ENCODE results near the gene IGLL1. TPM values are rescaled to one million over a fixed set of nuclear protein-coding genes. Genes with fewer than 3 reads are reported as not detected.

IGLL1 gene
- total RNA-seq, 1 experiment from 2014 or later, result not detected

GRCh38 chr22:23530106-23530505 lies 50.0 kb downstream of the IGLL1 start:
- intact Hi-C loops (cut with micrococcal nuclease; ENCODE audit: unreplicated experiment), result no loop called here
- peaks cover 25% of the 10 kb centered on the region for H3K4me1 Mint-ChIP-seq (ENCODE audit: low read depth, unreplicated experiment)
- H3K27me3 Mint-ChIP-seq (ENCODE audit: insufficient read depth, unreplicated experiment), result no peaks in the 10 kb centered on the region

GRCh38 chr22:23529166-23530103 lies 50.7 kb downstream of the IGLL1 start:
- intact Hi-C loops (cut with micrococcal nuclease; ENCODE audit: unreplicated experiment), result no loop called here
- peaks cover 22% of the 10 kb centered on the region for H3K4me1 Mint-ChIP-seq (ENCODE audit: low read depth, unreplicated experiment)
- CTCF ChIA-PET, result no interaction called here

More at GRCh38 chr22:23530106-23530505, 50.0 kb downstream of the IGLL1 start:
- ChIA-PET CTCF (no interaction called here), POLR2A (no interaction called here)
- Histone ChIP-seq H3K4me3 (ENCODE audit: low read depth, low read length) (no peak overlapping the region), H3K27me3 (replicated peaks; ENCODE audit: control insufficient read depth, insufficient read depth, low read length) (no peaks in the 10 kb centered on the region), H3K4me1 (peaks cover 34% of the 10 kb centered on the region), H3K36me3 (ENCODE audit: control insufficient read depth, insufficient read depth, low read length) (no peaks in the 10 kb centered on the region), H3K9me3 (no peaks in the 10 kb centered on the region)
- Mint-ChIP-seq H3K4me3 (ENCODE audit: unreplicated experiment) (no peak overlapping the region), H3K36me3 (ENCODE audit: insufficient read depth, unreplicated experiment) (no peaks in the 10 kb centered on the region), H3K27ac (ENCODE audit: unreplicated experiment) (no peak overlapping the region), H3K9me3 (ENCODE audit: unreplicated experiment) (no peaks in the 10 kb centered on the region)
- no peak for DNase-seq
- BruUV-seq (replicated peaks), result no TSS peak
- TF ChIP-seq, protein P1, sequence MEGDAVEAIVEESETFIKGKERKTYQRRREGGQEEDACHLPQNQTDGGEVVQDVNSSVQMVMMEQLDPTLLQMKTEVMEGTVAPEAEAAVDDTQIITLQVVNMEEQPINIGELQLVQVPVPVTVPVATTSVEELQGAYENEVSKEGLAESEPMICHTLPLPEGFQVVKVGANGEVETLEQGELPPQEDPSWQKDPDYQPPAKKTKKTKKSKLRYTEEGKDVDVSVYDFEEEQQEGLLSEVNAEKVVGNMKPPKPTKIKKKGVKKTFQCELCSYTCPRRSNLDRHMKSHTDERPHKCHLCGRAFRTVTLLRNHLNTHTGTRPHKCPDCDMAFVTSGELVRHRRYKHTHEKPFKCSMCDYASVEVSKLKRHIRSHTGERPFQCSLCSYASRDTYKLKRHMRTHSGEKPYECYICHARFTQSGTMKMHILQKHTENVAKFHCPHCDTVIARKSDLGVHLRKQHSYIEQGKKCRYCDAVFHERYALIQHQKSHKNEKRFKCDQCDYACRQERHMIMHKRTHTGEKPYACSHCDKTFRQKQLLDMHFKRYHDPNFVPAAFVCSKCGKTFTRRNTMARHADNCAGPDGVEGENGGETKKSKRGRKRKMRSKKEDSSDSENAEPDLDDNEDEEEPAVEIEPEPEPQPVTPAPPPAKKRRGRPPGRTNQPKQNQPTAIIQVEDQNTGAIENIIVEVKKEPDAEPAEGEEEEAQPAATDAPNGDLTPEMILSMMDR (IDR thresholded peaks at IDR 0.05; ENCODE audit: insufficient read depth in 1 of 2, low read depth in 1 of 2, low read length in 1 of 2, severe bottlenecking in 1 of 2, unreplicated experiment in 1 of 2), result no peak

DNA sequence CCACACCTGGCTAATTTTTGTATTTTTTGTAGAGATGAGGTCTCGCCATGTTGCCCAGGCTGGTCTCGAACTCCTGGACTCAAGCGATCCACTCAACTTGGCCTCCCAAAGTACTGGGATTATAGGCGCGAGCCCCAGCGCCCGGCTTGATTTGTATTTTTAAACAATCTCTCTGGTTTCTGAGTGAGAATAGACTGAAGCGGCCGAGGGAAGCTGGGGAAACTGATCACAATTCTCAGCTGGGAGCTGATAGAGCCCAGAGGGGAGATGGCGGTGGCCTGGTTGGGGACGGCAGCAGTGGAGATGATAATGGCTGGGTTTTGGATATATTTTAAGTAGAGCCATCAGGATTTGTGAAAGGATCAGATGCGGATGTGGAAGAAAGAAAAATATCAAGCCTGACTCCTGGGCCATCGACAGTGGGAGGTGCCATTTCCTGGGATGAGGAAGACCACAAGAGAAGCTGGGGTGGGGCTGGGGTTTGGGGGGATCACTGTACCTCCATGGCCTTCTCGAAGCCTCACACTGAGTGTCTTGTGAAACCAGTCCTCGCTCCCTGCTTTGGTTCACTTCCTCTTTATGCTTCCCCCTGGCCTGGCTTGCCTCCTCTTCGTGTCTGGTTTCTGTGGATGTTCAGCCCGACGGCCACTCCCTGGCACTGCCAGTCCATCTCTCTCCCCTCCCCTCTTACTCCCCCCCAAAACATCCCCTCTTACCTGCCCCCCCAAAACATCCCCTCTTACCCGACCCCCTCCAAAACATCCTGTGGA lies 51.9 kb downstream of the IGLL1 start:
- Histone ChIP-seq H3K27me3 (replicated peaks; ENCODE audit: control insufficient read depth, insufficient read depth, low read length) (no peaks in the 10 kb centered on the region), H3K9me3 (no peaks in the 10 kb centered on the region), H3K4me1 (peaks cover 19% of the 10 kb centered on the region; the same call in 1 of the 2 replicates), H3K36me3 (ENCODE audit: control insufficient read depth, insufficient read depth, low read length) (no peaks in the 10 kb centered on the region), H3K4me3 (ENCODE audit: low read depth, low read length) (no peak overlapping the region)
- BruUV-seq (replicated peaks), result no TSS peak
- intact Hi-C loops (cut with micrococcal nuclease; ENCODE audit: unreplicated experiment), result no loop called here
- H3K27ac Mint-ChIP-seq (ENCODE audit: unreplicated experiment), result peak overlapping the region; percentile 71
- no peaks in the 10 kb centered on the region for H3K27me3 Mint-ChIP-seq (ENCODE audit: insufficient read depth, unreplicated experiment)
- POLR2A ChIA-PET, result no interaction called here
- TF ChIP-seq, protein P1 (IDR thresholded peaks at IDR 0.05; ENCODE audit: insufficient read depth in 1 of 2, low read depth in 1 of 2, low read length in 1 of 2, severe bottlenecking in 1 of 2, unreplicated experiment in 1 of 2), result no peak
- H3K36me3 Mint-ChIP-seq (ENCODE audit: insufficient read depth, unreplicated experiment), result no peaks in the 10 kb centered on the region
- H3K4me1 Mint-ChIP-seq (ENCODE audit: low read depth, unreplicated experiment), result peaks cover 10% of the 10 kb centered on the region
- no peak overlapping the region for H3K4me3 Mint-ChIP-seq (ENCODE audit: unreplicated experiment)
- no peak for DNase-seq
- no peaks in the 10 kb centered on the region for H3K9me3 Mint-ChIP-seq (ENCODE audit: unreplicated experiment)
- CTCF ChIA-PET, result interaction anchor here (0.8 kb wide), 1 partner anchor 126 kb away, joined by 3 read pairs; no protein-coding TSS in a partner anchor

More at GRCh38 chr22:23529166-23530103, 50.7 kb downstream of the IGLL1 start:
- Mint-ChIP-seq H3K9me3 (ENCODE audit: unreplicated experiment) (no peaks in the 10 kb centered on the region), H3K4me3 (ENCODE audit: unreplicated experiment) (no peak overlapping the region), H3K36me3 (ENCODE audit: insufficient read depth, unreplicated experiment) (no peaks in the 10 kb centered on the region), H3K27ac (ENCODE audit: unreplicated experiment) (no peak overlapping the region), H3K27me3 (ENCODE audit: insufficient read depth, unreplicated experiment) (no peaks in the 10 kb centered on the region)
- Histone ChIP-seq H3K4me1 (peaks cover 27% of the 10 kb centered on the region), H3K4me3 (ENCODE audit: low read depth, low read length) (no peak overlapping the region), H3K27me3 (replicated peaks; ENCODE audit: control insufficient read depth, insufficient read depth, low read length) (no peaks in the 10 kb centered on the region), H3K36me3 (ENCODE audit: control insufficient read depth, insufficient read depth, low read length) (no peaks in the 10 kb centered on the region), H3K9me3 (no peaks in the 10 kb centered on the region)
- no TSS peak for BruUV-seq (replicated peaks)
- TF ChIP-seq, protein P1 (IDR thresholded peaks at IDR 0.05; ENCODE audit: insufficient read depth in 1 of 2, low read depth in 1 of 2, low read length in 1 of 2, severe bottlenecking in 1 of 2, unreplicated experiment in 1 of 2), result no peak
- POLR2A ChIA-PET, result no interaction called here
- DNase-seq, result no peak

Data from Caco-2 (cell line).